K562 (cell line): ENCODE measurements around the gene DST. TPM values are rescaled to one million over a fixed set of nuclear protein-coding genes. Genes with fewer than 3 reads are reported as not detected.

Experiments used
- FIP1L1 ChIP-seq: fragments of 200-400 bp; formaldehyde crosslinking; IDR thresholded peaks from 2 replicates; pipeline ENCODE4 v1.6.1; 2018; ENCODE audit warnings: mild to moderate bottlenecking, low read depth, low read length; ENCODE audit not compliant: poor library complexity, severe bottlenecking
- KLF6 ChIP-seq: fragments of 250-450 bp; sonication (Bioruptor Pico); IDR thresholded peaks from 2 replicates; pipeline ENCODE4 v1.4.0; 2020; ENCODE audit warnings: mild to moderate bottlenecking, moderate library complexity, borderline replicate concordance
- NCOR1 ChIP-seq: fragments of 450-650 bp; IDR thresholded peaks from 2 replicates; pipeline ENCODE4 v1.6.1; 2016; ENCODE audit warnings: mild to moderate bottlenecking, moderate library complexity
- POLR2B ChIP-seq: fragments of 450-650 bp; IDR thresholded peaks from 2 replicates; pipeline ENCODE4 v1.6.1; 2018; ENCODE audit warnings: low read depth; ENCODE audit not compliant: partially characterized antibody
- ZKSCAN8 ChIP-seq: fragments of 200-800 bp; sonication (Bioruptor generic); IDR thresholded peaks from 2 replicates; pipeline ENCODE4 v1.6.1; 2016; ENCODE audit warnings: missing genetic modification characterization, missing compliant biosample characterization
- ZNF282 ChIP-seq: sonication (generic); formaldehyde crosslinking; IDR thresholded peaks from 2 replicates; pipeline ENCODE4 v1.8.1; 2023; ENCODE audit warnings: missing genetic modification reagents
- ZNF76 ChIP-seq: fragments of 250-450 bp; sonication (Bioruptor Pico); IDR thresholded peaks from 2 replicates; pipeline ENCODE4 v1.4.0; 2020; ENCODE audit warnings: mild to moderate bottlenecking, moderate library complexity, borderline replicate concordance
- polyA plus RNA-seq, 8 experiments: library from polyadenylated mRNA; depleted of rRNA in 4 of 8; stranded (reverse) in 5 of 8; unstranded in 3 of 8; fragments of >200 nt; fragmentation: Nextera tagmentation in 2 of 8; fragmentation: Illumina TruSeq in 1 of 8; extraction: Ambion mirVana in 2 of 8; extraction: Trizol in 1 of 8; gene quantifications; 2 replicates each; pipeline versions ENCODE4 v1.2.1 to v1.2.3, GENCODE V29; 2011 to 2014; ENCODE audit warnings: inconsistent platforms in 1 of 8, missing spikeins in 1 of 8
- total RNA-seq, 7 experiments: library from RNA; depleted of rRNA in 6 of 7; stranded (reverse); fragments of >200 nt in 6 of 7; fragmentation: Illumina TruSeq in 2 of 7; extraction: Trizol in 2 of 7; gene quantifications; 2 replicates each; pipeline versions ENCODE4 v1.2.1 to v1.2.3, GENCODE V29; 2011 to 2021; ENCODE audit warnings: low replicate concordance in 1 of 7
- TF ChIP-seq, protein P1 (sequence below): sonication (generic); formaldehyde crosslinking; IDR thresholded peaks from 2 replicates; pipeline ENCODE4 v1.8.1; 2023; ENCODE audit warnings: mild to moderate bottlenecking, missing genetic modification reagents
- TF ChIP-seq, protein P2 (sequence below): fragments of 450-650 bp; IDR thresholded peaks from 2 replicates; pipeline ENCODE4 v1.6.1; 2016; ENCODE audit warnings: low read depth, mild to moderate bottlenecking, moderate library complexity
- TF ChIP-seq, protein P3 (sequence below): fragments of 250-450 bp; sonication (Bioruptor Pico); IDR thresholded peaks from 2 replicates; pipeline ENCODE4 v1.8.0; 2022; ENCODE audit warnings: inconsistent platforms

DST gene
- total and polyA plus RNA-seq, 9 of the 15 experiments (the other 6 are each of a cell fraction or from before 2014, with no cell fraction given) = 5.2 to 21.9 (median 13.3) TPM

DNA sequence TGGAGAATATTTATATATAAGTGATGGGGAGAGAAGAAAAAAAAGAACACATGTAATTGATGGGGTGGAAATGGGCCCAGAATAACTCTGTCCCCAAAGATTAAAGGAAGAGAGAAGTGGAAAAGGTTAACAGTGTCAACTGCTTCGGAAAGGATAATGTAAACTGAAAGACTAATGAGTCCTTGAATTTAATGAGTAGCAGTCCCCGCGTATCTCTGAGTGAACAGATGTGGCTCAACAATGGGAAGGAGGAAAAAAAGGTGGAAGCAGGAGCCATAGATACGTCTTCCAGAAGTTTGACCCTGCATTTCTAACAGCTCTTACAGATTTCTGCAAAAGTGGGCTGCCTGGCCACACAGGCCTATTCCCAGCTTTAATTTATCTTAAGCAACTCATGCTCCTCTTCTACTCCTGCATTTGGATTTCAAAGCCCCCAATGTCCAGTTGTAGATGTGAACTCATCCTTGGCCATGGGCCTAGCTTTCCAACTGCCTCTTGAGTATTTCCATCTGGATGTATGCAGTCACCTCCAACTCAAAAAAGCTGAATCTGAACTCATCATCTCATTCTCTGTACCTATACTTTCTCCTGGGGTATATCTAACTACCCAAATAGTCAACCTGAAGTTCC lies 61.3 kb downstream of the DST start (continued):
- TF ChIP-seq, protein P1, sequence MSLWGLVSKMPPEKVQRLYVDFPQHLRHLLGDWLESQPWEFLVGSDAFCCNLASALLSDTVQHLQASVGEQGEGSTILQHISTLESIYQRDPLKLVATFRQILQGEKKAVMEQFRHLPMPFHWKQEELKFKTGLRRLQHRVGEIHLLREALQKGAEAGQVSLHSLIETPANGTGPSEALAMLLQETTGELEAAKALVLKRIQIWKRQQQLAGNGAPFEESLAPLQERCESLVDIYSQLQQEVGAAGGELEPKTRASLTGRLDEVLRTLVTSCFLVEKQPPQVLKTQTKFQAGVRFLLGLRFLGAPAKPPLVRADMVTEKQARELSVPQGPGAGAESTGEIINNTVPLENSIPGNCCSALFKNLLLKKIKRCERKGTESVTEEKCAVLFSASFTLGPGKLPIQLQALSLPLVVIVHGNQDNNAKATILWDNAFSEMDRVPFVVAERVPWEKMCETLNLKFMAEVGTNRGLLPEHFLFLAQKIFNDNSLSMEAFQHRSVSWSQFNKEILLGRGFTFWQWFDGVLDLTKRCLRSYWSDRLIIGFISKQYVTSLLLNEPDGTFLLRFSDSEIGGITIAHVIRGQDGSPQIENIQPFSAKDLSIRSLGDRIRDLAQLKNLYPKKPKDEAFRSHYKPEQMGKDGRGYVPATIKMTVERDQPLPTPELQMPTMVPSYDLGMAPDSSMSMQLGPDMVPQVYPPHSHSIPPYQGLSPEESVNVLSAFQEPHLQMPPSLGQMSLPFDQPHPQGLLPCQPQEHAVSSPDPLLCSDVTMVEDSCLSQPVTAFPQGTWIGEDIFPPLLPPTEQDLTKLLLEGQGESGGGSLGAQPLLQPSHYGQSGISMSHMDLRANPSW (CRISPR knock-in tag) = no peak
- TF ChIP-seq, protein P2, sequence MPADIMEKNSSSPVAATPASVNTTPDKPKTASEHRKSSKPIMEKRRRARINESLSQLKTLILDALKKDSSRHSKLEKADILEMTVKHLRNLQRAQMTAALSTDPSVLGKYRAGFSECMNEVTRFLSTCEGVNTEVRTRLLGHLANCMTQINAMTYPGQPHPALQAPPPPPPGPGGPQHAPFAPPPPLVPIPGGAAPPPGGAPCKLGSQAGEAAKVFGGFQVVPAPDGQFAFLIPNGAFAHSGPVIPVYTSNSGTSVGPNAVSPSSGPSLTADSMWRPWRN = no peak
- TF ChIP-seq, protein P3, sequence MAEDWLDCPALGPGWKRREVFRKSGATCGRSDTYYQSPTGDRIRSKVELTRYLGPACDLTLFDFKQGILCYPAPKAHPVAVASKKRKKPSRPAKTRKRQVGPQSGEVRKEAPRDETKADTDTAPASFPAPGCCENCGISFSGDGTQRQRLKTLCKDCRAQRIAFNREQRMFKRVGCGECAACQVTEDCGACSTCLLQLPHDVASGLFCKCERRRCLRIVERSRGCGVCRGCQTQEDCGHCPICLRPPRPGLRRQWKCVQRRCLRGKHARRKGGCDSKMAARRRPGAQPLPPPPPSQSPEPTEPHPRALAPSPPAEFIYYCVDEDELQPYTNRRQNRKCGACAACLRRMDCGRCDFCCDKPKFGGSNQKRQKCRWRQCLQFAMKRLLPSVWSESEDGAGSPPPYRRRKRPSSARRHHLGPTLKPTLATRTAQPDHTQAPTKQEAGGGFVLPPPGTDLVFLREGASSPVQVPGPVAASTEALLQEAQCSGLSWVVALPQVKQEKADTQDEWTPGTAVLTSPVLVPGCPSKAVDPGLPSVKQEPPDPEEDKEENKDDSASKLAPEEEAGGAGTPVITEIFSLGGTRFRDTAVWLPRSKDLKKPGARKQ (CRISPR knock-in tag) = no peak
- TF ChIP-seq ZNF282 (CRISPR knock-in tag) (no peak), POLR2B (no peak), FIP1L1 (no peak), ZKSCAN8 (CRISPR knock-in tag) (no peak), KLF6 (CRISPR knock-in tag) (no peak), NCOR1 (no peak), ZNF76 (CRISPR knock-in tag) (no peak)
